K562 (cell line): ENCODE measurements around the gene ACOT7. TPM values are rescaled to one million over a fixed set of nuclear protein-coding genes. Genes with fewer than 3 reads are reported as not detected.

Experiments used
- DPF2 ChIP-seq: fragments of 450-650 bp; IDR thresholded peaks from 2 replicates; pipeline ENCODE4 v1.6.1; 2016
- GTF2F1 ChIP-seq: IDR thresholded peaks from 2 replicates; pipeline ENCODE4 v1.6.1; 2011; ENCODE audit warnings: low read depth, low read length, improper control_type of control experiment
- KDM5B ChIP-seq: fragments of 200-600 bp; sonication (generic); IDR thresholded peaks from 2 replicates; pipeline ENCODE4 v1.6.1; 2012; ENCODE audit warnings: low read depth, mild to moderate bottlenecking, moderate library complexity, low read length, control low read depth, inconsistent platforms; ENCODE audit not compliant: insufficient replicate concordance
- MAZ ChIP-seq, 2 experiments: fragments of 450-650 bp in 1 of 2; sonication (generic) in 1 of 2; formaldehyde crosslinking; IDR thresholded peaks in 1 of 2; conservative IDR thresholded peaks in 1 of 2; 2 replicates each; pipeline versions ENCODE4 v1.4.0 to v1.5.0; 2020; ENCODE audit warnings: mild to moderate bottlenecking in 1 of 2, missing genetic modification reagents in 1 of 2
- NFIX ChIP-seq: fragments of 250-450 bp; sonication (Bioruptor Pico); IDR thresholded peaks from 2 replicates; pipeline ENCODE4 v1.4.0; 2020; ENCODE audit warnings: low read depth, mild to moderate bottlenecking, moderate library complexity
- NFRKB ChIP-seq: fragments of 450-650 bp; IDR thresholded peaks from 2 replicates; pipeline ENCODE4 v1.6.1; 2016; ENCODE audit warnings: low read depth
- SRSF9 ChIP-seq: fragments of 200-400 bp; formaldehyde crosslinking; IDR thresholded peaks from 2 replicates; pipeline ENCODE4 v1.6.1; 2017; ENCODE audit warnings: low read depth, low read length, borderline replicate concordance
- TAL1 ChIP-seq: fragments of 450-650 bp; IDR thresholded peaks from 2 replicates; pipeline ENCODE4 v1.6.1; 2016; ENCODE audit warnings: mild to moderate bottlenecking
- TGIF2 ChIP-seq: sonication (generic); formaldehyde crosslinking; IDR thresholded peaks from 2 replicates; pipeline ENCODE4 v1.8.1; 2022; ENCODE audit warnings: mild to moderate bottlenecking, missing genetic modification reagents, moderate library complexity
- ZNF263 ChIP-seq: sonication (generic); formaldehyde crosslinking; IDR thresholded peaks from 2 replicates; pipeline ENCODE4 v1.8.0; 2022; ENCODE audit warnings: mild to moderate bottlenecking, missing genetic modification reagents, borderline replicate concordance
- polyA plus RNA-seq, 8 experiments: library from polyadenylated mRNA; depleted of rRNA in 4 of 8; stranded (reverse) in 5 of 8; unstranded in 3 of 8; fragments of >200 nt; fragmentation: Nextera tagmentation in 2 of 8; fragmentation: Illumina TruSeq in 1 of 8; extraction: Ambion mirVana in 2 of 8; extraction: Trizol in 1 of 8; gene quantifications; 2 replicates each; pipeline versions ENCODE4 v1.2.1 to v1.2.3, GENCODE V29; 2011 to 2014; ENCODE audit warnings: inconsistent platforms in 1 of 8, missing spikeins in 1 of 8
- total RNA-seq, 7 experiments: library from RNA; depleted of rRNA in 6 of 7; stranded (reverse); fragments of >200 nt in 6 of 7; fragmentation: Illumina TruSeq in 2 of 7; extraction: Trizol in 2 of 7; gene quantifications; 2 replicates each; pipeline versions ENCODE4 v1.2.1 to v1.2.3, GENCODE V29; 2011 to 2021; ENCODE audit warnings: low replicate concordance in 1 of 7
- TF ChIP-seq, protein P1 (sequence below), 2 experiments: fragments of 450-650 bp; IDR thresholded peaks; 2 replicates each; pipeline ENCODE4 v1.6.1; 2018; ENCODE audit warnings: mild to moderate bottlenecking in 2 of 2, low read depth in 1 of 2; ENCODE audit not compliant: partially characterized antibody in 2 of 2
- TF ChIP-seq, protein P2 (sequence below): fragments of 250-450 bp; sonication (Bioruptor Pico); IDR thresholded peaks from 2 replicates; pipeline ENCODE4 v1.5.0; 2021; ENCODE audit warnings: mild to moderate bottlenecking, borderline replicate concordance
- TF ChIP-seq, protein P3 (sequence below), 2 experiments: IDR thresholded peaks; 2 replicates each; pipeline ENCODE4 v1.6.1; 2011; ENCODE audit warnings: borderline replicate concordance in 1 of 2, control low read depth in 1 of 2, low read depth in 1 of 2, low read length in 1 of 2, mild to moderate bottlenecking in 1 of 2, mixed read lengths in 1 of 2, moderate library complexity in 1 of 2; ENCODE audit not compliant: insufficient read depth in 1 of 2, insufficient read length in 1 of 2, poor library complexity in 1 of 2, severe bottlenecking in 1 of 2; ENCODE audit errors: extremely low read depth in 1 of 2
- TF ChIP-seq, protein P4 (sequence below), 2 experiments: fragments of 200-800 bp in 1 of 2; sonication (Bioruptor generic) in 1 of 2; sonication (generic) in 1 of 2; formaldehyde crosslinking in 1 of 2; IDR thresholded peaks in 1 of 2; conservative IDR thresholded peaks in 1 of 2; 2 replicates each; pipeline versions ENCODE4 v1.5.0 to v1.6.1; 2016 to 2020; ENCODE audit warnings: missing compliant biosample characterization in 1 of 2, missing genetic modification characterization in 1 of 2, missing genetic modification reagents in 1 of 2
- TF ChIP-seq, protein P5 (sequence below): fragments of 450-650 bp; IDR thresholded peaks from 2 replicates; pipeline ENCODE4 v1.6.1; 2014; ENCODE audit warnings: low read depth, mild to moderate bottlenecking, moderate library complexity, borderline replicate concordance

ACOT7 gene
- total and polyA plus RNA-seq, 9 of the 15 experiments (the other 6 are each of a cell fraction or from before 2014, with no cell fraction given) = 7.0 to 92.6 (median 37.2) TPM

DNA sequence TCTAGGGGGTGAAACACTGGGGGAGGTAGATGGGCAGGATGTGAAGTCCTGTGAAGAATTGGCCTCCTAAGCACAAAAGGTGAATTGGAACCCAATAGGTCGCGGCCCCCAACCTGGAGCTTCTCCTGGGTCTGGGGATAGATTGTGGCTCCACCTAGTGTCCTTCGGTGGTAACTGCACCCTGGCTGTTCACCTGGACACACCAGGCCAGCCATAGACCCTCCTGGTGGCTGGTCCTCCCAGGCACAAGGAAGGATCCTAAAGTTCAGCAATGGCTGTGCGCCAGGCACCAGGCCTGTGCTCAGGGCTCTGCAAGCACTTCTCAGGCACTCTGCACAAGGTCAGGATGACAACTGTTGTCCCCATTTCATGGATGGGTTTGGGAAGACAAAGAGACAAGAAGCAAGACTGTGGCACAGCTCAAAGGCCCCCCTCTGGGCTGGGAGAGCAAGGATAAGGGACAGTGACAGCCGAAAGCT is 44.5 kb upstream of the ACOT7 start (continued):
- TF ChIP-seq, protein P1, sequence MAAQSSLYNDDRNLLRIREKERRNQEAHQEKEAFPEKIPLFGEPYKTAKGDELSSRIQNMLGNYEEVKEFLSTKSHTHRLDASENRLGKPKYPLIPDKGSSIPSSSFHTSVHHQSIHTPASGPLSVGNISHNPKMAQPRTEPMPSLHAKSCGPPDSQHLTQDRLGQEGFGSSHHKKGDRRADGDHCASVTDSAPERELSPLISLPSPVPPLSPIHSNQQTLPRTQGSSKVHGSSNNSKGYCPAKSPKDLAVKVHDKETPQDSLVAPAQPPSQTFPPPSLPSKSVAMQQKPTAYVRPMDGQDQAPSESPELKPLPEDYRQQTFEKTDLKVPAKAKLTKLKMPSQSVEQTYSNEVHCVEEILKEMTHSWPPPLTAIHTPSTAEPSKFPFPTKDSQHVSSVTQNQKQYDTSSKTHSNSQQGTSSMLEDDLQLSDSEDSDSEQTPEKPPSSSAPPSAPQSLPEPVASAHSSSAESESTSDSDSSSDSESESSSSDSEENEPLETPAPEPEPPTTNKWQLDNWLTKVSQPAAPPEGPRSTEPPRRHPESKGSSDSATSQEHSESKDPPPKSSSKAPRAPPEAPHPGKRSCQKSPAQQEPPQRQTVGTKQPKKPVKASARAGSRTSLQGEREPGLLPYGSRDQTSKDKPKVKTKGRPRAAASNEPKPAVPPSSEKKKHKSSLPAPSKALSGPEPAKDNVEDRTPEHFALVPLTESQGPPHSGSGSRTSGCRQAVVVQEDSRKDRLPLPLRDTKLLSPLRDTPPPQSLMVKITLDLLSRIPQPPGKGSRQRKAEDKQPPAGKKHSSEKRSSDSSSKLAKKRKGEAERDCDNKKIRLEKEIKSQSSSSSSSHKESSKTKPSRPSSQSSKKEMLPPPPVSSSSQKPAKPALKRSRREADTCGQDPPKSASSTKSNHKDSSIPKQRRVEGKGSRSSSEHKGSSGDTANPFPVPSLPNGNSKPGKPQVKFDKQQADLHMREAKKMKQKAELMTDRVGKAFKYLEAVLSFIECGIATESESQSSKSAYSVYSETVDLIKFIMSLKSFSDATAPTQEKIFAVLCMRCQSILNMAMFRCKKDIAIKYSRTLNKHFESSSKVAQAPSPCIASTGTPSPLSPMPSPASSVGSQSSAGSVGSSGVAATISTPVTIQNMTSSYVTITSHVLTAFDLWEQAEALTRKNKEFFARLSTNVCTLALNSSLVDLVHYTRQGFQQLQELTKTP (IDR thresholded peaks at IDR 0.05; ENCODE audit: low read depth in 1 of 2, partially characterized antibody in 2 of 2) = no peak
- no peak for TF ChIP-seq NFIX (CRISPR knock-in tag)
- no peak for TF ChIP-seq TGIF2 (CRISPR knock-in tag)
- TF ChIP-seq TAL1 = no peak
- TF ChIP-seq SRSF9 = no peak
- TF ChIP-seq, protein P2, sequence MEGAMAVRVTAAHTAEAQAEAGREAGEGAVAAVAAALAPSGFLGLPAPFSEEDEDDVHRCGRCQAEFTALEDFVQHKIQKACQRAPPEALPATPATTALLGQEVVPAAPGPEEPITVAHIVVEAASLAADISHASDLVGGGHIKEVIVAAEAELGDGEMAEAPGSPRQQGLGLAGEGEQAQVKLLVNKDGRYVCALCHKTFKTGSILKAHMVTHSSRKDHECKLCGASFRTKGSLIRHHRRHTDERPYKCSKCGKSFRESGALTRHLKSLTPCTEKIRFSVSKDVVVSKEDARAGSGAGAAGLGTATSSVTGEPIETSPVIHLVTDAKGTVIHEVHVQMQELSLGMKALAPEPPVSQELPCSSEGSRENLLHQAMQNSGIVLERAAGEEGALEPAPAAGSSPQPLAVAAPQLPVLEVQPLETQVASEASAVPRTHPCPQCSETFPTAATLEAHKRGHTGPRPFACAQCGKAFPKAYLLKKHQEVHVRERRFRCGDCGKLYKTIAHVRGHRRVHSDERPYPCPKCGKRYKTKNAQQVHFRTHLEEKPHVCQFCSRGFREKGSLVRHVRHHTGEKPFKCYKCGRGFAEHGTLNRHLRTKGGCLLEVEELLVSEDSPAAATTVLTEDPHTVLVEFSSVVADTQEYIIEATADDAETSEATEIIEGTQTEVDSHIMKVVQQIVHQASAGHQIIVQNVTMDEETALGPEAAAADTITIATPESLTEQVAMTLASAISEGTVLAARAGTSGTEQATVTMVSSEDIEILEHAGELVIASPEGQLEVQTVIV (CRISPR knock-in tag) = no peak
- TF ChIP-seq, protein P3, sequence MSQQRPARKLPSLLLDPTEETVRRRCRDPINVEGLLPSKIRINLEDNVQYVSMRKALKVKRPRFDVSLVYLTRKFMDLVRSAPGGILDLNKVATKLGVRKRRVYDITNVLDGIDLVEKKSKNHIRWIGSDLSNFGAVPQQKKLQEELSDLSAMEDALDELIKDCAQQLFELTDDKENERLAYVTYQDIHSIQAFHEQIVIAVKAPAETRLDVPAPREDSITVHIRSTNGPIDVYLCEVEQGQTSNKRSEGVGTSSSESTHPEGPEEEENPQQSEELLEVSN (IDR thresholded peaks at IDR 0.05; ENCODE audit: borderline replicate concordance in 1 of 2, extremely low read depth in 1 of 2, insufficient read depth in 1 of 2, insufficient read length in 1 of 2, low read depth in 1 of 2, low read length in 1 of 2, poor library complexity in 1 of 2, severe bottlenecking in 1 of 2) = no peak
- TF ChIP-seq, protein P4, sequence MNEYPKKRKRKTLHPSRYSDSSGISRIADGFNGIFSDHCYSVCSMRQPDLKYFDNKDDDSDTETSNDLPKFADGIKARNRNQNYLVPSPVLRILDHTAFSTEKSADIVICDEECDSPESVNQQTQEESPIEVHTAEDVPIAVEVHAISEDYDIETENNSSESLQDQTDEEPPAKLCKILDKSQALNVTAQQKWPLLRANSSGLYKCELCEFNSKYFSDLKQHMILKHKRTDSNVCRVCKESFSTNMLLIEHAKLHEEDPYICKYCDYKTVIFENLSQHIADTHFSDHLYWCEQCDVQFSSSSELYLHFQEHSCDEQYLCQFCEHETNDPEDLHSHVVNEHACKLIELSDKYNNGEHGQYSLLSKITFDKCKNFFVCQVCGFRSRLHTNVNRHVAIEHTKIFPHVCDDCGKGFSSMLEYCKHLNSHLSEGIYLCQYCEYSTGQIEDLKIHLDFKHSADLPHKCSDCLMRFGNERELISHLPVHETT (CRISPR knock-in tag; conservative IDR thresholded peaks at IDR 0.05 in 1 of 2, IDR thresholded peaks at IDR 0.05 in 1 of 2) = no peak
- TF ChIP-seq GTF2F1 = no peak
- TF ChIP-seq NFRKB = no peak
- TF ChIP-seq MAZ (CRISPR knock-in tag; conservative IDR thresholded peaks at IDR 0.05 in 1 of 2, IDR thresholded peaks at IDR 0.05 in 1 of 2) = peak; percentile 52 to 53; a peak in 2 of 4 replicates
- TF ChIP-seq KDM5B = no peak
- TF ChIP-seq DPF2 = no peak
- no peak; the same call in 1 of the 2 replicates for TF ChIP-seq ZNF263 (CRISPR knock-in tag)
- TF ChIP-seq, protein P5, sequence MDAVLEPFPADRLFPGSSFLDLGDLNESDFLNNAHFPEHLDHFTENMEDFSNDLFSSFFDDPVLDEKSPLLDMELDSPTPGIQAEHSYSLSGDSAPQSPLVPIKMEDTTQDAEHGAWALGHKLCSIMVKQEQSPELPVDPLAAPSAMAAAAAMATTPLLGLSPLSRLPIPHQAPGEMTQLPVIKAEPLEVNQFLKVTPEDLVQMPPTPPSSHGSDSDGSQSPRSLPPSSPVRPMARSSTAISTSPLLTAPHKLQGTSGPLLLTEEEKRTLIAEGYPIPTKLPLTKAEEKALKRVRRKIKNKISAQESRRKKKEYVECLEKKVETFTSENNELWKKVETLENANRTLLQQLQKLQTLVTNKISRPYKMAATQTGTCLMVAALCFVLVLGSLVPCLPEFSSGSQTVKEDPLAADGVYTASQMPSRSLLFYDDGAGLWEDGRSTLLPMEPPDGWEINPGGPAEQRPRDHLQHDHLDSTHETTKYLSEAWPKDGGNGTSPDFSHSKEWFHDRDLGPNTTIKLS = no peak
